Activated naive CD8-positive, alpha-beta T cell treated with anti-CD3 and anti-CD28 coated beads for 36 hours (primary cell): ENCODE measurements around the gene PLAGL2. TPM values are rescaled to one million over a fixed set of nuclear protein-coding genes. Genes with fewer than 3 reads are reported as not detected.

ENCODE experiments used
- DNase-seq: peaks from one replicate; pipeline ENCODE4 v3.0.0; 2021
- H3K27ac Mint-ChIP-seq: one replicate; pipeline ENCODE4 v1.8.0; 2022; ENCODE audit warnings: mild to moderate bottlenecking, moderate library complexity, mixed read lengths
- H3K27me3 Mint-ChIP-seq: one replicate; pipeline ENCODE4 v1.8.0; 2022; ENCODE audit warnings: mild to moderate bottlenecking, mixed read lengths
- H3K36me3 Mint-ChIP-seq: one replicate; pipeline ENCODE4 v1.8.0; 2021; ENCODE audit warnings: mild to moderate bottlenecking, mixed read lengths
- H3K4me1 Mint-ChIP-seq: one replicate; pipeline ENCODE4 v1.8.0; 2021; ENCODE audit warnings: mixed read lengths
- H3K4me3 Mint-ChIP-seq: one replicate; pipeline ENCODE4 v1.8.0; 2022; ENCODE audit warnings: mild to moderate bottlenecking, moderate library complexity, mixed read lengths
- H3K9me3 Mint-ChIP-seq: one replicate; pipeline ENCODE4 v1.8.0; 2022; ENCODE audit warnings: mixed read lengths
- total RNA-seq, 2 experiments: library from RNA; stranded (reverse); gene quantifications; one replicate each; pipeline ENCODE4 v1.2.3, GENCODE V29; 2021

The PLAGL2 gene
- total RNA-seq, 2 experiments from 2014 or later, result 86.9 to 87.2 TPM

DNA sequence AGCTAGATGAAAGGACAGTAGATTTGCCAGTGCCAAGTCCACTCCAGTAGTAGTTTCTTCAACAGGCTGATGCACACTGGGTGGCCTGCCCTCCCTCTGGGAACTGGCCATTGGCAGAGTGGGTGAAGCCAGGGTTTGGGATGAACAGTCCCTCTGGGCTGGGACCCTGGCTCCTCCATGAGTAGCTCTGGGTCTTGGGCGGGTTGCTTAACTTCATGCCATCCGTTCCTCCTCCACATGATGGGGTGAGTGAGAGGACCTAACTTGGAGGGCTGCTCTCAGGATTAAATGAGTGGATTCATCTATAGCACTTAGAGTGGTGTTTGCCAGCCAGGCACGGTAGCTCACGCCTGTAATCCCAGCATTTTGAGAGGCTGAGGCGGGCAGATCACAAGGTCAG lies 47.2 kb downstream of the PLAGL2 start:
- peaks cover 20% of the 10 kb centered on the region for H3K36me3 Mint-ChIP-seq

DNA sequence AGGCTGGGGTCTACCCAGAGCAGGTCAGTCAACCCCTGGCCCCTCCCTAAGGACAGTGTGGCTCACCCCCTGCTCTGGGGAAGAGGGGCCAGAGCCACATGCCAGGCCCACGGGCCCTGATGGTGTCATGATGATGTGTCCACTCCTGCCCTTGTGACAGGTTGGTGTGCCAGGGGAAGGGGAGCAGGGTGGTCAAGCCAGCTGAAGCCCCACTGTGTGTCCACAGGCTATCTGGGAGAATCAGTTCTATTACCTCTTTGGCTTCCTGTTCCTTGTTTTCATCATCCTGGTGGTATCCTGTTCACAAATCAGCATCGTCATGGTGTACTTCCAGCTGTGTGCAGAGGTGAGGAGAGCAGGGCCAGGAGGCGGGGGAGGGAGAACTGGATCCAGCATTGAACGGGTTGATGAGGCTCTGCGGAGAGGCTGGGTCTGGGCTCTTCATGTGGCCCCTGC lies 47.7 kb downstream of the PLAGL2 start:
- no peak for DNase-seq
- no peak overlapping the region for H3K27ac Mint-ChIP-seq
- no peak overlapping the region for H3K4me3 Mint-ChIP-seq
- H3K9me3 Mint-ChIP-seq, result no peaks in the 10 kb centered on the region
- peaks cover 17% of the 10 kb centered on the region for H3K36me3 Mint-ChIP-seq
- H3K27me3 Mint-ChIP-seq, result no peaks in the 10 kb centered on the region
- peaks cover 9% of the 10 kb centered on the region for H3K4me1 Mint-ChIP-seq

More for the DNA sequence above, 47.2 kb downstream of the PLAGL2 start:
- no peak for DNase-seq
- no peak overlapping the region for H3K27ac Mint-ChIP-seq
- H3K27me3 Mint-ChIP-seq, result no peaks in the 10 kb centered on the region
- no peak overlapping the region for H3K4me3 Mint-ChIP-seq
- no peaks in the 10 kb centered on the region for H3K9me3 Mint-ChIP-seq
- H3K4me1 Mint-ChIP-seq, result peaks cover 7% of the 10 kb centered on the region

- Mint-ChIP-seq H3K27ac (peak overlapping the region; percentile 31), H3K4me3 (no peak overlapping the region), H3K36me3 (peaks cover 19% of the 10 kb centered on the region), H3K27me3 (no peaks in the 10 kb centered on the region), H3K4me1 (peaks cover 9% of the 10 kb centered on the region), H3K9me3 (no peaks in the 10 kb centered on the region)
- no peak for DNase-seq
Observed at GRCh38 chr20:32158943-32159660, 48.4 kb downstream of the PLAGL2 start.

- H3K27me3 Mint-ChIP-seq, result no peaks in the 10 kb centered on the region
- H3K27ac Mint-ChIP-seq, result peak overlapping the region; percentile 25
- H3K9me3 Mint-ChIP-seq, result no peaks in the 10 kb centered on the region
- H3K4me1 Mint-ChIP-seq, result peaks cover 9% of the 10 kb centered on the region
- no peak overlapping the region for H3K4me3 Mint-ChIP-seq
- peaks cover 22% of the 10 kb centered on the region for H3K36me3 Mint-ChIP-seq
- DNase-seq, result no peak
Observed at GRCh38 chr20:32158351-32158750, 49.2 kb downstream of the PLAGL2 start.

- Mint-ChIP-seq H3K4me1 (peaks cover 9% of the 10 kb centered on the region), H3K9me3 (no peaks in the 10 kb centered on the region), H3K4me3 (no peak overlapping the region), H3K36me3 (peaks cover 20% of the 10 kb centered on the region), H3K27me3 (no peaks in the 10 kb centered on the region), H3K27ac (no peak overlapping the region)
- DNase-seq, result no peak
Observed at GRCh38 chr20:32157611-32158010, 49.9 kb downstream of the PLAGL2 start.

DNA sequence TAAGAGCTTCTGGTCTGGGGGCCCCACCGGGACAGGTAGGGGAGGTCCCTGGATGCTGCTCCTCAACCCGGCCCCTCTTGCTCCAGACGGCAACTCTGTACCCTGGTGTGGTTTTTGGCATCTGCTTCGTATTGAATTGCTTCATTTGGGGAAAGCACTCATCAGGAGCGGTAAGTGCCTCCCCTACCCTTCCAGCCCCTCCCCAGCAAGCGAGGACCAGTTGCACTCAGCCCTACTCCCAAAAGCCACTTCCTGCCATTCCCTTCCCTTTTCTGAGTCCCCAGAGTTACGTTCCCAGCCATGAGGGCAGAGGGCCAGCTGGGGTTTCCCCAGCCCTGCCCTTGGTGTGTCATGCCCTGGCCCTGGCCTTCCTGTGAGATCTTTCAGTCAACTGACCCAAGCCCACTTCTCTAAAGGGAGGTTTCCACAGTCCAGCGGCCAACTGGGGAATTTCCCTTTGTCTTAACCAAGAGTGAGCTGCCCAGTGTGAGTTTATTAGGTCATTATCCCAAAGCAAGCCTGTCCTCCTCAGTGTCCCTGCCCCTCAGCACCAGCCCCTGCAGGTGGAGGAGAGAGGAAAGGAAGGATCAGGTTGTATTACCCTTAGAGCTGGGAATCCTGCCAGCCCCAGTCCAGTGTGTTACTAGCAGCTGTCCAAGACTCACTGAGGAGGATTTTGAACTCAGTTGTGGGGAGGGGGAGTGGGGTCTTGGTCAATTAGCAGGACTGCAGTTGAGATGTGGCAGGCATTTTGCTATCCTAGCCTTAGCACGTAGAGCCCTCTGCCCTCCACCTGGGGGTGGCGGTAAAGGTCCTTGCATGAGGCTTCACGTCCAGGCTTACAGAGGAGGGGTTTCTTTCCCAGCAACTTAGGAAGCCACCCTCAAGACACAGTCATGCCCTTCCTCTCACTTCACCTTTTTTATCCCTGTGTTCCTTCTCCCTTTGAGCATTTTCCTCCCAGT lies 52.2 kb downstream of the PLAGL2 start:
- Mint-ChIP-seq H3K9me3 (no peaks in the 10 kb centered on the region), H3K36me3 (peaks cover 28% of the 10 kb centered on the region), H3K27ac (no peak overlapping the region)

DNA sequence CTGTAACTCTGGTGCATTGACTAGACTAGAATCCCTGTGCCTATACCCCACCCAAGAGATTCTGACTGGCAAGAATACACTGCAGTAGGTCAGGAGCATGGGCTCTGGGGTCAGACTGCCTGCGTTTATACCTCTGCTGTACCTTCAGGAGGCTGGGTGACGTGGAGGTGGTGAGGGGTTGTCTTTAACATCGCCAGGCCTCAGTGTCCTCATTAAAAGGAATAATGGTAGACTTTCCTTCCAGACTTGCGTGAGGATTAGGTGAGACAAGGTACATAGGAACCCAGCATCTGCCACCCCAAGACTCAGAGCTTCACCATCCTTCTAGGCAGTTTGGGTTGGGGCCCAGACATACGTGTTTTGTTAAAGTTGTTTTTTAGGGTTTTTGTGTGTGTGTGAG lies 53.8 kb downstream of the PLAGL2 start:
- Mint-ChIP-seq H3K27me3 (no peaks in the 10 kb centered on the region), H3K4me1 (peaks cover 6% of the 10 kb centered on the region), H3K9me3 (no peaks in the 10 kb centered on the region), H3K4me3 (no peak overlapping the region), H3K36me3 (peaks cover 23% of the 10 kb centered on the region), H3K27ac (no peak overlapping the region)
- no peak for DNase-seq

More for the DNA sequence above, 52.2 kb downstream of the PLAGL2 start:
- no peak for DNase-seq
- no peaks in the 10 kb centered on the region for H3K27me3 Mint-ChIP-seq
- no peak overlapping the region for H3K4me3 Mint-ChIP-seq
- peaks cover 9% of the 10 kb centered on the region for H3K4me1 Mint-ChIP-seq

DNA sequence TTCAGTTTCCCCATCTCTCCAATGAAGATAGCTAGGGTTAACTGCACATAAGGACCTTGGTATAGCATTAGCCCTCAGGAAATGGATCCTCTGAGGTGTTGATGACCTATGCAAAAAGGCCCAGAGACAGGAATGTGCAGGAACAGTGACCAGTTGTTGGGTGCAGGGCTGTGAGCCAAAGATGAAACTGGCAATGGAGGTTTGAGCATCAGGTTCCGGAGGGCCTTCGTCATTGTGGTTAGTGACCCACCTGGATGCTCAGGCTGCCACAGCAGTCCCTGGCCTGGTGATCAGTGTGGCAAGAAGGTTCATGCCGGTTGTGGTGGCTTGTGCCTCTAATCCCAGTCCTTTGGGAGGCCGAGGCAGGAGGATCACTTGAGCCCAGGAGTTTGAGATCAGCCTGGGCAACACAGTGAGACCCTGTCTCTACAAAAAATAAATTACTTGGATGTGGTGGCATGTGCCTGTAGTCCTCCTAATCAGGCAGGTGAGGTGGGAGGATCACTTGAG lies 54.3 kb downstream of the PLAGL2 start:
- H3K36me3 Mint-ChIP-seq, result peaks cover 19% of the 10 kb centered on the region
- H3K9me3 Mint-ChIP-seq, result no peaks in the 10 kb centered on the region
- H3K4me3 Mint-ChIP-seq, result no peak overlapping the region
- no peaks in the 10 kb centered on the region for H3K27me3 Mint-ChIP-seq
- H3K4me1 Mint-ChIP-seq, result peaks cover 4% of the 10 kb centered on the region
- no peak for DNase-seq
- no peak overlapping the region for H3K27ac Mint-ChIP-seq

GRCh38 chr20:32152421-32153155 lies 55.0 kb downstream of the PLAGL2 start:
- Mint-ChIP-seq H3K36me3 (peaks cover 16% of the 10 kb centered on the region), H3K27me3 (no peaks in the 10 kb centered on the region), H3K9me3 (no peaks in the 10 kb centered on the region), H3K27ac (no peak overlapping the region), H3K4me3 (no peak overlapping the region), H3K4me1 (peaks cover 4% of the 10 kb centered on the region)
- no peak for DNase-seq

DNA sequence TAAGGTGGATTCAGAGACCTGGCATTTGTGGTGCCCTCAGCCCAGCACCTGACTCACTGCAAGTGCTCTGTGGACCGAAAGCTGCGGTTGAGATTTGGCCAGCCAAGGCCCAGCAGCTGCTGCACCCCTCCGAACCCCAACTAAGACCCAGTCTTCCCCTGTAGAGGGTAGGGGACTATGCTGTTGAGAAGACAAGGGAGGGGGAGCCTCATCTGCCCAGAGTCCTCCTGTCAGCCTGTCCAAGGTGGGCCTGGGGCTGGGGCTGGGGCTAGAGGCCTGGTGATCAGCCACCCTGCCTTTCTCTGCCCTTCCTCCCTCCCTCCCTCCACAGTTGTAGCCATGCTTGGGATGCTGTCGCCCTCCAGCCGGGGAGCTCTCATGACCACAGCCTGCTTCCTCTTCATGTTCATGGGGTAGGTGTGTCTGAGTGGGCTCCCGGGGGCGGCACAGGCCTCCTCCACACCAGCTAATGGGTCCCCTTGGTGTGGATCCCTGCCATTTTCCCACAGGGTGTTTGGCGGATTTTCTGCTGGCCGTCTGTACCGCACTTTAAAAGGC lies 57.2 kb downstream of the PLAGL2 start:
- no peaks in the 10 kb centered on the region for H3K9me3 Mint-ChIP-seq
- no peak overlapping the region for H3K4me3 Mint-ChIP-seq
- H3K4me1 Mint-ChIP-seq, result peaks cover 3% of the 10 kb centered on the region
- H3K36me3 Mint-ChIP-seq, result peaks cover 22% of the 10 kb centered on the region
- H3K27me3 Mint-ChIP-seq, result no peaks in the 10 kb centered on the region
- no peak for DNase-seq
- no peak overlapping the region for H3K27ac Mint-ChIP-seq

- H3K4me1 Mint-ChIP-seq, result no peaks in the 10 kb centered on the region
- H3K27me3 Mint-ChIP-seq, result no peaks in the 10 kb centered on the region
- H3K36me3 Mint-ChIP-seq, result peaks cover 23% of the 10 kb centered on the region
- no peak overlapping the region for H3K27ac Mint-ChIP-seq
- H3K9me3 Mint-ChIP-seq, result no peaks in the 10 kb centered on the region
- DNase-seq, result no peak
- no peak overlapping the region for H3K4me3 Mint-ChIP-seq
Observed at GRCh38 chr20:32149566-32150170, 57.9 kb downstream of the PLAGL2 start.

- DNase-seq, result no peak
- no peak overlapping the region for H3K27ac Mint-ChIP-seq
- no peak overlapping the region for H3K4me3 Mint-ChIP-seq
- no peaks in the 10 kb centered on the region for H3K4me1 Mint-ChIP-seq
- H3K27me3 Mint-ChIP-seq, result no peaks in the 10 kb centered on the region
- no peaks in the 10 kb centered on the region for H3K9me3 Mint-ChIP-seq
- H3K36me3 Mint-ChIP-seq, result peaks cover 23% of the 10 kb centered on the region
Observed at GRCh38 chr20:32144898-32145662, 62.5 kb downstream of the PLAGL2 start.

DNA sequence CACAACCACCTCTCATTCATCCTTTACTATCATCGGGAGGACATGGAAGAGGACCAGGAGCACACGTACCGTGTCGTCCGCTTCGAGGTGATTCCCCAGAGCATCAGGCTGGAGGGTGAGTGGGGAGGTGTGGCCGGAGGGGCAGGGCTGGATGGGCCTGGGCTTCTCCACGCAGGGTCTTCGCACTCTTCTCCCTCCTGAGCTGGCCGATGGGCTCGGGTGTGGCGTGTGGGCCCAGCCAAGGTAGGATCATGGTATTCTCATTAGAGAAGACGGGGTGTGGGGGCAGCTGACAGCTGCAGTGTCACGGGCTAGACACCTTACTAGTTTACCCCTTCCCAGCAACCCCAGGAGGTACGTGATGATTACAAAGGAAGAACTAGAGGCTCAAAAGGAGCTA lies 64.6 kb downstream of the PLAGL2 start:
- Mint-ChIP-seq H3K36me3 (peaks cover 30% of the 10 kb centered on the region), H3K9me3 (no peaks in the 10 kb centered on the region), H3K4me3 (no peak overlapping the region), H3K27ac (no peak overlapping the region), H3K27me3 (no peaks in the 10 kb centered on the region), H3K4me1 (no peaks in the 10 kb centered on the region)
- no peak for DNase-seq
